AG10803 (cell line): ENCODE data around the gene BLID.

Experiments
- DNase-seq: peaks from one replicate; pipeline ENCODE4 v3.0.0; 2010; ENCODE audit warnings: low read depth
- H3K4me3 ChIP-seq: 2 replicates; pipeline ENCODE4 v1.5.1; 2011; ENCODE audit warnings: mild to moderate bottlenecking, low read length, control low read depth
- TF ChIP-seq, protein P1 (sequence below): conservative IDR thresholded peaks from 2 replicates; pipeline ENCODE4 v1.5.1; 2011; ENCODE audit warnings: mild to moderate bottlenecking, low read length, control low read depth, inconsistent platforms

Gene BLID

DNA sequence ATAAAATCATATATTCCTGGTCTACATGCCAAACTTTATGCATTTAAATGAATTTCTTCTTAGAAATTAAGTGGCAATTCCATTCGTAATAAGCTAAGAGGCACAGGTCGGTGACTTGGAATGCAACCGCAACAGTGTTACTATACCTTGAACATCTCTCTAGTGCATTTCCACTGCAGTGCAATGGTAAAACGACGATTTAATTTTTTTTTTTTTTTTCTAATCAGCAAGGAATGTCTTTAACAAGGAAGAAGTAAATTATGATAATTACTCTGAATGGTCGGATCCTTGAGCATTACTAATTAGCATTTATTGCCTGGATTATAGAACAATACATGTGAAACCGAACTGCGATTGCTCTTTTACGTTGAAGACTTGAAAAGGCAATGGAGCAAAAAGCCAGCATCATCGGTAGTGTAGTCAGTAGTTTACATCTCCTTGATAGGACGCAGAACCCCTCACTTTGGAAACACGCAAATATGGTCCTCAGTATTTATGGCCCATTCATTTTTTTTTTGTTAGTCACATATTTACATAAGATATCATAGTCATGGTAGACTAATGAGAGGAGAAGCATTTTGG is 20.2 kb downstream of the BLID start:
- TF ChIP-seq, protein P1, sequence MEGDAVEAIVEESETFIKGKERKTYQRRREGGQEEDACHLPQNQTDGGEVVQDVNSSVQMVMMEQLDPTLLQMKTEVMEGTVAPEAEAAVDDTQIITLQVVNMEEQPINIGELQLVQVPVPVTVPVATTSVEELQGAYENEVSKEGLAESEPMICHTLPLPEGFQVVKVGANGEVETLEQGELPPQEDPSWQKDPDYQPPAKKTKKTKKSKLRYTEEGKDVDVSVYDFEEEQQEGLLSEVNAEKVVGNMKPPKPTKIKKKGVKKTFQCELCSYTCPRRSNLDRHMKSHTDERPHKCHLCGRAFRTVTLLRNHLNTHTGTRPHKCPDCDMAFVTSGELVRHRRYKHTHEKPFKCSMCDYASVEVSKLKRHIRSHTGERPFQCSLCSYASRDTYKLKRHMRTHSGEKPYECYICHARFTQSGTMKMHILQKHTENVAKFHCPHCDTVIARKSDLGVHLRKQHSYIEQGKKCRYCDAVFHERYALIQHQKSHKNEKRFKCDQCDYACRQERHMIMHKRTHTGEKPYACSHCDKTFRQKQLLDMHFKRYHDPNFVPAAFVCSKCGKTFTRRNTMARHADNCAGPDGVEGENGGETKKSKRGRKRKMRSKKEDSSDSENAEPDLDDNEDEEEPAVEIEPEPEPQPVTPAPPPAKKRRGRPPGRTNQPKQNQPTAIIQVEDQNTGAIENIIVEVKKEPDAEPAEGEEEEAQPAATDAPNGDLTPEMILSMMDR, result no peak
- peak overlapping the region; percentile 82 for H3K4me3 ChIP-seq
- peak; percentile 60 for DNase-seq

DNA sequence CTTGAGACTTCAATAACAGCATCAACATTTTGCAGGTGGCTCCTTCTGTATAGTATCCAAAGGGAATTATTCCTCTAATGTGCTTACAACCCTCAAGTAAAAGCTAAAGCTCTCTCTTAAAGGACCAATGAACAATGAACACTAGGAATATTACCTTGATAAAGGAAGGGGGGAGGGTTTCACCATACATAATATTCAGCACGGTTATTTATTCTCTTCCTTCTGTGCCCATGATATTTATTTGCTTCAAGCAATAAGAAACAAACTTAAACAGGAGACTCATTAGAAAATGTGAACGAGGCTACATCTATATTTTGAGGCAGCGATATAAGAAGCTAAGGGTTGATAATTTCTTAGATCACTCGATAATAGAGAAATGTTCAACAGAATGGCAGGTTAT is 21.2 kb downstream of the BLID start:
- TF ChIP-seq, protein P1, result no peak
- no peak for DNase-seq
- H3K4me3 ChIP-seq, result peak overlapping the region; percentile 82

DNA sequence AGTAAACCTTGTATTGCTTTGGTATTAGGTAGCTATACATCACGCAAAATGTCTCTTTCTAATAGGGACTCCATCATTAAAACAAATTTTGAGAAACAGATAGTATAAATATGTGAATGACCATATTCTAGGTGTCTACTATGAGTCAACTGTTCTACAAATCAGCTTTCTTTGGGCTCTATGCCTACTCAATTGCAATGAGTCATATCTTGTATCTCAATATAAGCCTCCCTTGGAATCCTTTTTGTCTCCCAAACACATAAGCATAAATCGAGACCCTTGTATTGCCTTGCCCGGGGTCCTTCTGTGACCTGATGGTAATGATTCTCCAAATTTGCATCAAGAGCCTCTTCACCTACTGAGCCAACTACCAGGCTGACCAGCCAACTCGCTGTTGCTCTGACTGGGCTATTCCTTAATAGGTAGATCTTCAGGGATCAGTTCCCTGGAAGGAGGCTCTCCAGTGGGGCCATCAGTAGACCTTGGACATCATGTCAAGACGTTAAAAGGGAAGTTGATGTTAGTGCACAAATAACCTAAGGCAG is 22.2 kb downstream of the BLID start:
- TF ChIP-seq, protein P1, result no peak
- peak; percentile 64 for DNase-seq
- H3K4me3 ChIP-seq, result peak overlapping the region; percentile 0; the same call in 1 of the 2 replicates

DNA sequence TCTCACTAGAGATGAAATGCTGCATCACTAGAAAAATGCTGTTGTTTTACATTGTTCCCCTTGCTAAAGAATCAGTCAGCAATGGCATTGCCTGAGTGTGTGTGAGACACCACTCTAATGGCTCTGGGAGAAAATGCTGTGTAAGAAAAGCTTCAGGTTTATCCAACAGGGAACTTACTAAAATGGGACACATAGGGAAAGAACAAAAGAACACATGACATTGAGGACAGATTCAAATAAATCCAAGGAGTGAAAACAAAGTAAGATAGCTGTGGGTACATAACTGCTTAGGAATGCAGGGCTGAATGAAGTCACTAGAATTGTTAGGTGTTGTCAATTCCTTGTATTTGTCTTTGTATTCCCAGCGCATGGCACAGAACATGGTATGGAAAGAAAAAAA is 24.2 kb downstream of the BLID start:
- peak; percentile 46 for DNase-seq
- no peak overlapping the region for H3K4me3 ChIP-seq
- TF ChIP-seq, protein P1, result no peak

DNA sequence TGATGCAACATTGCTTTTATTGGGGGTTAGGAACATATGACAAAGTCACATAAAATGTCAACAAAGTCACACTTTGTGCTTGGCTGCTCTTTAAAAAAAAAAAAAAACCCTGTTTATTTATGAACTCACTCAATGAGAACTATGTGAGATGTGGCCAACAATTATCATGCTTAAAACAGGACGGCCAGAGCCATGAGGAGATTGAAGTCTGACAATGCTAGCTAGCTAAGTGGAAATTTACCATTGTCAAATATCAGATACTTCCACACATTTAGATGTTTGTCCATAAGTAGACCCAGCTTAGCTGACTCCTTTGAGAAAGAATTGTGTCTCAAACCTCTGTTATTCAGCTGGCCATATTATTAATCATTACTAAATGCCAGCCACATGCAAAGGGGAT is 26.9 kb downstream of the BLID start:
- H3K4me3 ChIP-seq, result no peak overlapping the region
- TF ChIP-seq, protein P1, result no peak
- peak; percentile 60 for DNase-seq

DNA sequence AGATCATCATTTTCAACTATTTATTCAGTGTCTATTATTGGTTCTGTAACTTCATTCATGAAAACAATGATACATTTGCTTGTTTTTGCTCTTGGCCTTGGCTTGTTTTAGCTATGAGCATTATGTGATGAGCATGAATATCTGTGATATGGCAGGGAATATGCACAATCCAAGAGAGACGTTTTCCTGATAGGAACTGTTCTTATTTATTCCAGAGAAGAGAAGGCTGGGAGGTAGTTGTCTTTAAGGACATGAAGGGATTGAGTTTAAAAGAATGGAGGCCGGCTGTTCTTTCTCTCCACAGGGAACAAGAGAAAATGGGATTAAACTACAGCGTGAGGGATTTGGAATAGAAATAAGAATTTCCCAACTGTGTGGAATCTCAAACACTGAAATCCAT is 30.3 kb downstream of the BLID start:
- DNase-seq, result no peak
- no peak overlapping the region for H3K4me3 ChIP-seq
- TF ChIP-seq, protein P1, result no peak

DNA sequence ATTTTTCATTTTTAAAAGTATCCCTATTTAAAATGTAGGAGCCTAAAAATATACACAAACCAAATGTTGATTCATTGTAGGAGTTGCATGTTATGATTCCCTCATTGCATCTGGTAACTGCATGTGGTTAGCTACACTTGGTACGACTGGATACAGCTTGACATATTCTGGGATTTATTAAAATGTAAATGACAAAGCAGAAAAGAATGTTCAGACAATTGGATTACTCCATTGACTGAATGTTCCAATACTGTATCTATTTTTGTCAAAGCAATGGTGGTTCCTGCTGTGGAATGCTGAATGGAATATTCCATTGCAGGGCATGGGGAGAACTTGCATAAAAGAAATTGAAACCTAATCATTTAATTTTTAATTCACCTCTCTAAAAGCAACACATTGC is 30.8 kb downstream of the BLID start:
- TF ChIP-seq, protein P1, result no peak
- H3K4me3 ChIP-seq, result no peak overlapping the region

More for the DNA sequence above, 30.8 kb downstream of the BLID start:
- peak; percentile 99 for DNase-seq
